AG08396 (cell line): Measurements from ENCODE around the gene PPM1L.
A peak's percentile ranks its signal among the peaks of the same experiment; 100 is the strongest.
"Not testable (repeated sequence)": the region's sequence is repeated elsewhere in the genome, so short reads cannot be mapped to it uniquely, and the experiment has no call there.

ENCODE experiments used
- DNase-seq: peaks from one replicate; pipeline ENCODE4 v3.0.0; 2012; ENCODE audit warnings: low spot score, mixed read lengths

The PPM1L gene

GRCh38 chr3:160755776-160756304 lies at the start of gene PPM1L:
PPM1L (plus strand) TSS chr3:160756231.
- peak; percentile 54 for DNase-seq

DNA sequence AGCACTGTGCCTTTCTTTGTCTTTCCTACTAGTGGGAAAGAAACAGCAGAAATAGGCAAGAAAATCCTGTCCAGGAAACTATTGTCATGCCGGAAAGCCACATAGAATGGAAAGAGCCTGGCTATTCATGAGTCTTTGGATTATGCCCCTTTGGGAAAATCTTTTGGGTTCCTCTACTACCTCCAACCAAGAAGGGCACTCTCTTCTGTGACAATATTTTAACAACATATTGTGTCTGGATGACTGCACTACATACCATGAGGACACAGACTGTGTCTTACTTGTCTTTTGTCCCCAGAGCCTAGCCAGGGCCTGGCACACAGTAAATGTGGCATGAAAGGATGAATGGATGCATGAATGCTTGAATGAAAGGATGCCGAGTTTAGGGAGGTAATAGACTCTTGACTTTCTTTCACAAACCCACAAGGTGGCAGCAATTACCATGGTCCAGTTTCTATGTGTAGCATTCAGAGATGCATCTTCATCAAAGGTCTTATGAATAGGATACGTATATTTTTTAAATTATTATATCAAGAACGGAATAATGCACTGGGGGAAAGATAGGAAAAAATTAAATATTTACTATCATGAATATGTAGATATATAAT lies 48.7 kb upstream of the PPM1L start:
- peak; percentile 32 for DNase-seq

DNA sequence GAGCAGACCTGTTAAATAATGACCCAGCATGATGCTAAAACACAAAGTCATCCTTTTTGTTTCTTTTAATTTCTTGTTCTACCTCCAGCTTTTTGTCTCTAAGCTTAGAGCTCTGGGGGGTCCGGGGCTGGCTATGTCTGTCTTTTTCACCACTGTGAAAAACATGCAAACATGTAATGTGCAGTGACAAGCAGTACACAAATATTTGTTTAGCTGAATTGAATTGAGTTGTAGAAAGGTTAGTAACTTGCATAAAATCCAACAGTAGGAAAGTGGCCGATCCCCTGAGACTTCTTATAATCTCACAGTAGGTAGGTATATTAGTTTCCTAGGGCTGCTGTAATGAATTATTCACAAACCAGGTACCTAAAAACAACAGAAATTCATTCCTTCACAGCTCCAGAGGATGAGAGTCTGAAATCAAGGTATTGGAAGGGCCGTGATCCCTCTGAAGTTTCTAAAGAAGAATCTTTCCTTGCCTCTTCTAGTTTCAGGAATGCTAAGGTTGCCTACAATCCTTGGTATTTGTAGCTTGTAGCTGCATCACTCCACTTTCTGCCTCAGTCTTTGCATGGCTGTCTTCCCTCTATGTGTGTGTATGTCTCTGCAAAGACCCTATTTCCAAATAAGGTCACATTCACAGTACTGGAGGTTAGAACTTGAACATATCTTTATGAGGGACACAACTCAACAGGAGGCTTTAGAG lies 46.4 kb upstream of the PPM1L start:
- DNase-seq = no peak

DNA sequence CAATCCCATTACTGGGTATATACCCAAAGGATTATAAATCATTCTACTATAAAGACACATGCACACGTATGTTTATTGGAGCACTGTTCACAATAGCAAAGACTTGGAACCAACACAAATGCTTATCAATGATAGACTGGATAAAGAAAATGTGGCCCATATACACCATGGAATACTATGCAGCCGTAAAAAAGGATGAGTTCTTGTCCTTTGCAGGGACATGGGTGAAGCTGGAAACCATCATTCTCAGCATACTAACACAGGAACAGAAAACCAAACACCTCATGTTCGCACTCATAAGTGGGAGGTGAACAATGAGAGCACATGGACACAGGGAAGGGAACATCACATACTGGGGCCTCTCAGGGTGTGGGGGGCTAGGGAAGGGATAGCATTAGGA lies 42.9 kb upstream of the PPM1L start:
- not testable (repeated sequence) for DNase-seq

GRCh38 chr3:160719710-160720109 lies 36.3 kb upstream of the PPM1L start:
- DNase-seq = no peak

- no peak for DNase-seq
Measured at GRCh38 chr3:160720123-160720746, 35.8 kb upstream of the PPM1L start.

DNA sequence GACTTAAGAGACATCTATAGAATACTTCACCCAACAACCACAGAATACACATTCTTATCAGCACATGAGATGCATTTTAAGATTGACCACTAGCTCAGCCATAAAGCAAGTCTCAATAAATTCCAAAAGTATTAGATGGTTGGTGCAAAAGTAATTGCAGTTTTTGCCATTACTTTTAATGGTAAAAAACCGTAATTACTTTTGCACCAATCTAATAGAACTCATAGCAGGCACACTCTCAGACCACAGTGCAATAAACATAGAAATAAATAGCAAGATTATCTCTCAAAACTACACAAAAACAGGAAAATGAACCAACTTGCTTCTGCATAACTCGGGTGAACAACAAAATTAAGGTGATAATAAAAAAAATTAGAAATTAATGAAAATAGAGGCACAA lies 33.7 kb upstream of the PPM1L start:
- no peak for DNase-seq

DNA sequence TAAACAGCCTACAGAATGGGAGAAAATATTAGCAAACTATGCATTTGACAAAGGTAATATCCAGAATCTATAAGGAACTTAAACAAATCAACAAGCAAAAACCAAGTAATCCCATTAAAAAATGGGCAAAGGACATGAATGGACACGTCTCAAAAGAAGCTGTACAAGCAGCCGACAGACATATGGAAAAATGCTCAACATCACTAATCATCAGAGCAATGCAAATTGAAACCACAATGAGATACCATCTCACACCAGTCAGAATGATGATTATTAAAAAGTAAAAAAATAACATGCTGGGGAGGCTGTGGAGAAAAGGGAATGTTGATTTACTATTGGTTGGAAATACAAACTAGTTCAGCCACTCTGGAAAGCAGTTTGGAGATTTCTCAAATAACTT lies 30.7 kb upstream of the PPM1L start:
- no peak for DNase-seq

DNA sequence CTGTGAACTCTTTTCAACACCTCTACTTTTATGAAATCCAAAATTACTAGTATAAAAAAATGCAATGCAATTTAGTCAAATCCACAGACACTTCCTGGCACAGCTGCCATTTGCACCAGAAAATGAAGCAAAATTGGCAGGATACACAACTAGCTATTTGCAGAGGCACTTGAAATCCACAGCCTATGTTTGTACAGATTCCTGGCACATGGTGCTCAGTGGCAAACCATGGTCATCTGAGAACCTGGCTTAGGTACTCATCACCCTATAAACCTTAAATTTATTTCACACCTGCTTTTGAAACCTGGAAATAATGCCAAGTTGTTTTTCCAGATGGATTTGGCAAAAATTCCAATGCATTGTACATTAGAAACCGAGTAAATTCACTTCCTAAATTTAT lies 20.2 kb upstream of the PPM1L start:
- DNase-seq = no peak

DNA sequence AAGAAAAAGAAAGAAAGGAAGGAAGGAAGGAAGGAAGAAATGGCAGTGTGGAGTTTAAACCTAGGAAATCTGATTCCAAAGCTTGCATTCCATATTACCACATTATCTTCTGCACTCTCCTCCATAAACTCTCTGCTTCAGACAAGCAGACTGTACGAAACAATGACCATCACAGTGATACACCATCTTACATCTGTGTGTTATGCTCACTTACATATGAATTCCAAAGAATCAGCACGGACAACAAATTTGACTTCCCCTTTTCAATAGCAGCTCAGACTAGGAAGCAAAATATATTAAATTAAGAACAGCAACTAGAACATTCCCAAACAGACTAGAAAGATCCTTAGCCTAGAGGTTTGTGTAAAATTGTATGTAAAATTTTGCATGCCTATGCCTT lies 18.0 kb upstream of the PPM1L start:
- no peak for DNase-seq

GRCh38 chr3:160739079-160739478 lies 17.0 kb upstream of the PPM1L start:
- no peak for DNase-seq

DNA sequence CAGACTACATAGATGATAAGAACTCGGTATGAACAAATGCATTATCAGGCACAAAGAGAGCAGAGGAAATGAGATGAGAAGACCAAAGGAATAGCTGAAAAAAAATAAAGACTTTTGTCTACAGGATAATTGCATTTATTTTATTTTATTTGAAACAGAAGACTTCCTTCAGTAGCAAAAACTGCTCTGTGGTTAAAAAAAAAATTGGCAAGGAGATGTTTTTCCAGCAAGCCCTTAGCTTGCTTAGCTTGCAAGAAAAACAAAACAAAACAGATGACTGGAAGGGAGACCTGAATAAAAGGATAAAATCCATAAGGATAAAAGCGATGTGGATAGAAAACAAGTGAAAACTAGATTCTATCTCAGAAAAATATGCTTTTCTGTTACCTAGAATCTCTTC lies 9.1 kb upstream of the PPM1L start:
- no peak for DNase-seq

- no peak for DNase-seq
Measured at GRCh38 chr3:160747422-160747821, 8.6 kb upstream of the PPM1L start.

DNA sequence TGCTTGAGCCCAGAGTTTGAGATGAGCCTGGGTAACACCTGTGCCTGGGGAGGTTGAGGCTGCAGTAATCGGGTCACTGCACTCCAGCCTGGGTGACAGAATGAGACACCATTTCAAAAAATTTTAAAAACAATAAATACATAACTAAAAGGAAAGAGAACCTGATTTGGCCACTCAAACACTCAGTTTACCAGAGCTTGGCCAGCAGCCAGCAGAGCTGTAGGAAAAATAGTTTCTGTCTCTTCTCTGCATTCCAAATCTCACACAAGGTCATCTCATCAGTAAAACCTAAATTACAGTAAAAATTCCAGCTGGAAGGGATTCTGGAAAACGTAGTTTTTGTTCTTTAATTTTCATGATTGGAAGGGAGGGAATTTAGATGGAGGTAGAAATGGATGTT lies 7.8 kb upstream of the PPM1L start:
- no peak for DNase-seq

DNA sequence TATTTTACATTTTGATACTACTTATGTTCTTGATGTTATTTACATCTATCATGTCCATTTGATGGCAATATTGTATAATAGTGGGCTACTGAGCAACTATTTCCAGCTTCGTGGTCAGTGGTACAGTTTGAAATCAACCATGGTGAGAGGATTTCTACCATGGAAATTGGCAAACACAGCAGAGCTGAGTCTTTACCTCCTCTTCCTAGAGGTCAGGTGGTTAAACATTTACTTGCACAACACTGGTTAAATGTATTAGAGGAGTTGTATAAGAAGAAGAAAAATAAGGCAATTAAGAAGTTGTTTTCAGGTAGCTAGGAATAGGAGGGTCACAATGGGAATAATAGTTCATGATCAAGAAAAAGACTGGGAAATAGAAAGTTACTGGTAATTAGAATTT lies 7.2 kb upstream of the PPM1L start:
- DNase-seq = no peak

- no peak for DNase-seq
Measured at GRCh38 chr3:160753953-160754352, 2.1 kb upstream of the PPM1L start.

GRCh38 chr3:160754371-160754854 lies 1.6 kb upstream of the PPM1L start:
- DNase-seq = peak; percentile 52

DNA sequence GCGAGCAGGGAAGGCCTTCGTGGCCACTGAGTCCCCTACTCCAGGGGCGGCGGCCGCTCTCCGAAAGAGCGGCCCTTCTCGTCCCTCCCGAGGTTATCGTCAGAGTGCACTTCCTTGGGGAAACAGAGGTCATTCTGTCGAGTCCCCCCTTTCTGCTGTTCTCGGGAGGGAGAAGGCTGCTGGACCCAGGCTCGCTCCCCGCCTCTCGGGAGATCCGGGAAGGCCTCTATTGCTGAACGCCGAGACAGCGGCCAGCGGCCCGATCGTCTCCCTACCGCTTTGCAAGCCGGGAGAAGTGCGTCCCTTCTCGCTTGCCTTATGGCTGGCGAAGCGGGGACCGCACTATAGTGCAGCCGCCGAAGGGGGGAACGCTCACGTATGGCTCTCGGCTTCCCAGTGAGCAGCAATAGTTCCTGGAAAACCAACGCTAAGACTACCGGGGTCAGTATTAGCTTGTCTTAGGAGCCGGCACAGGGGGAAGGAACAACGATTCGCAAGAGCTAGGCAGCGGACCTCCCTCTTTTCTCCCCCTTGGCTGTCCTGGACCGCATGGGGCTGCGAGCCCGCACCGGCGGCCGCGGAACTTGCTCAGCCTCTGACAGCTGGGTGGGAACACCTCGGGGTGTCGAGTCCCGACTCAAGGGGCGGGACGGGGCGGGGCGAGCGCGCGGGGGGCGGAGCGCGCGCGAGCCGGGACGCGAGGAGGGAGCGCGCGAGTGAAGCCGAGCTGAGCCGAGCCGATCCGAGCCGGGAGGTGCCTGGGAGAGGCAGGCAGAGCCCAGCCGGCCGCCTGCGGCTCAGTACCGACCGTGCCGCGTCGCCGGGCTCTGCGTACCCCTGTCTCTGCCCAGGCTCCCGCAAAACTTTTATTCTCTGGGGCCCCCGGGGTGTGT lies 930 bp upstream of the PPM1L start:
- DNase-seq = peak; percentile 95

DNA sequence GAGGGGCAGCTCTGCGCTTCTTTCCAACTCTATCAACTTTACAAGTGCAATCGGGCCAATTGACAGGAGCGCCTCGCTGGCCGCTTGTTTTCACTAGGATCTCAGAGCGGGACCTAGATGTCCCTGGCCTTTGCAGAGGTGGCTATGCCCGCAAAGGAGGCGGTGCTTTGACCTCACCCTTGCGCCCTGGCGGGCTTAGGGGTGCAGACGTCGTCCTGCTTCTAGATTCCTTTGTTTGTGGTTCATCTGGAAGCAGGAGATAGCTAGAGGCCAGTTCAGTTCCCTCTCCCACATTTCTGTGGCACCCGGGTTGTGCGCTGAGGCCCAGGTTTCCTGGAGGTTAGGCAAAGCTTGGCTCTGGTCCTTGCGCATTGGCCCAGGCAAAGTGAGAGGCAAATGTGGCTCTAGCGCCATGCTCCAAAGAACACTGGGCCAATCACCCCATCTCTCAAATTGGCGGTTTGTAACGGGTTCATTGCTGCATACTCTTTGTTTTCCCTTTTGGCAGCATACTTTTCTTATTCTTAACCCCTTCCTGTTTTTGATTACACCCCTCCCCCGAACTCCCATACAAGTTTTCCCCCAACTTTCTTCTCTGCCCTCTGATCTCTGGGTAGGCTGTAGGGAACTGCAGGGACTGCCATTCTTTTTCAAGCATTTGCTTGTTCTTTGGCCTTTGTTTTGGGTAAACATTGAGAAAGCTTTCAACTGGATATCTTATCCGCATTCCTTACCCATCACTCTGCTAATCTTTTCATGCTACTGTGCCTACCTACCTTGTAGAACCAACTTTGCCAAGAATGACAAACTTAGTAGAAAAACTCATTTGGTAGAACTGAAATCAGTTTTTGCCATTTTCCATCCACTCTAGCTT lies 1.4 kb downstream of the PPM1L start:
- no peak for DNase-seq

DNA sequence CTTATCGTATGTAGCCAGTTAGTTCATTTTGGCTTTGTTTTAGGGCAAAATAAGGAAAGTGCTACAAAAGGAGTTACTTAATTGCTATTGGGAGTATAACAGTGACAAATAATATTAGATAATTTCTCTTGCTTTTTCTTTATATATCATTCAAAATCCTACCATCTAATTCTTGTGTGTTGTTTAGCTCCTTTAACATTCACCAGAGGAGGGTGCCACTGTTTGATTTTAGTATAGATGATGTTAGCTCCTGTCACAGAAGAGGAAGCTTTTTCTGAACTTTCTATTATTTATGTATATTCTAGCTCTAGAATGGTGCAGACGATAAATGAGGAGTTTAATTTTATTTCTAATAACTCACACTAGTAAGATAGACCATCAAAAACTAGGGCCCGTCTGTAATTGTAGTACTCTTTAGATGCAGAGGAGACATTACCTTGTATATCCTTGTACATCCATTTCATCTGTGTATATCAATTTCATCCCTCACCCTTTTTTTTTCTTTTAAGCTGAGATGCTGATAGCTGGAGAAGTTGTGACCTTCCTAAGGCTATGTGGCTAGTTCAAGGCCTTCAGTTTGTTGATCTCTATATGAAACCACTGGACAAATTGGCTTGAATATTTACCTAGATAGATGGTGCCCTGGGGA lies 3.0 kb downstream of the PPM1L start:
- DNase-seq = no peak

GRCh38 chr3:160763073-160763472 lies 7.0 kb downstream of the PPM1L start:
- no peak for DNase-seq
